SK-N-SH (cell line): ENCODE data around the gene DPF3. TPM values are rescaled to one million over a fixed set of nuclear protein-coding genes. Genes with fewer than 3 reads are reported as not detected.

ENCODE experiments used
- CTCF ChIA-PET: fragments of 300-600, 350-600 bp; formaldehyde crosslinking; extraction: SDS; loops from one replicate; lab custom pipeline; 2021; lab: Yijun Ruan, JAX
- POLR2A ChIA-PET: fragments of 350-600 bp; sonication (Branson Sonifier 250); formaldehyde crosslinking; extraction: SDS; loops from one replicate; lab custom pipeline; 2020; ENCODE audit warnings: antibody characterized with exemption, inconsistent platforms; lab: Yijun Ruan, JAX
- DNase-seq: peaks from one replicate; pipeline ENCODE4 v3.0.0; 2012
- H2AFZ ChIP-seq: fragments of 200-600 bp; sonication (generic); 2 replicates; pipeline ENCODE4 v1.8.1; 2016; ENCODE audit warnings: antibody characterized with exemption, mild to moderate bottlenecking, low read depth
- H3F3A ChIP-seq: fragments of 200-600 bp; sonication (generic); replicated peaks from 2 replicates; pipeline ENCODE3; 2016; ENCODE audit warnings: antibody characterized with exemption, mild to moderate bottlenecking; ENCODE audit not compliant: insufficient read depth
- H3K27ac ChIP-seq, 2 experiments: fragments of 200-500 bp in 1 of 2; fragments of 200-600 bp in 1 of 2; sonication (Bioruptor generic) in 1 of 2; sonication (generic), shearing (Covaris generic) in 1 of 2; 2 replicates each; pipeline versions ENCODE4 v1.5.1 to v1.6.1; 2014 to 2016; ENCODE audit warnings: low read depth in 2 of 2, inconsistent platforms in 1 of 2, low read length in 1 of 2, mild to moderate bottlenecking in 1 of 2, mixed read lengths in 1 of 2
- H3K27me3 ChIP-seq: fragments of 200-600 bp; sonication (generic), shearing (Covaris generic); 2 replicates; pipeline ENCODE4 v1.6.1; 2016; ENCODE audit warnings: mixed run types; ENCODE audit not compliant: insufficient read depth
- H3K36me3 ChIP-seq, 2 experiments: fragments of 200-500 bp in 1 of 2; fragments of 200-600 bp in 1 of 2; sonication (Bioruptor generic) in 1 of 2; sonication (generic) in 1 of 2; replicated peaks in 1 of 2; 2 replicates each; pipeline versions ENCODE3 to v1.5.1; 2014 to 2016; ENCODE audit warnings: low read length in 1 of 2, mild to moderate bottlenecking in 1 of 2; ENCODE audit not compliant: insufficient read depth in 2 of 2, control insufficient read depth in 1 of 2
- H3K4me1 ChIP-seq, 2 experiments: fragments of 200-500 bp in 1 of 2; fragments of 200-600 bp in 1 of 2; sonication (Bioruptor generic) in 1 of 2; sonication (generic), shearing (Covaris generic) in 1 of 2; 2 replicates each; pipeline versions ENCODE4 v1.5.1 to v1.6.1; 2014 to 2016; ENCODE audit warnings: low read depth in 1 of 2, low read length in 1 of 2, mixed run types in 1 of 2; ENCODE audit not compliant: insufficient read depth in 2 of 2, control insufficient read depth in 1 of 2
- H3K4me2 ChIP-seq: fragments of 200-600 bp; sonication (generic), shearing (Covaris generic); 2 replicates; pipeline ENCODE4 v1.6.1; 2017; ENCODE audit warnings: mixed run types
- H3K4me3 ChIP-seq, 2 experiments: fragments of 200-500 bp in 1 of 2; fragments of 200-600 bp in 1 of 2; sonication (Bioruptor generic) in 1 of 2; sonication (generic), shearing (Covaris generic) in 1 of 2; 2 replicates each; pipeline versions ENCODE4 v1.5.1 to v1.8.1; 2014 to 2016; ENCODE audit warnings: low read depth in 2 of 2, inconsistent platforms in 1 of 2, low read length in 1 of 2, mild to moderate bottlenecking in 1 of 2, mixed read lengths in 1 of 2, moderate library complexity in 1 of 2
- H3K79me2 ChIP-seq: fragments of 200-600 bp; sonication (generic); 2 replicates; pipeline ENCODE4 v1.8.1; 2017; ENCODE audit warnings: mild to moderate bottlenecking; ENCODE audit not compliant: insufficient read depth
- H3K9ac ChIP-seq: fragments of 200-600 bp; sonication (generic); 2 replicates; pipeline ENCODE4 v1.6.1; 2017; ENCODE audit warnings: mixed run types
- H3K9me2 ChIP-seq: fragments of 200-600 bp; sonication (generic); 2 replicates; pipeline ENCODE4 v1.6.1; 2017; ENCODE audit warnings: mixed run types
- H3K9me3 ChIP-seq: fragments of 200-600 bp; sonication (generic); 2 replicates; pipeline ENCODE4 v1.6.1; 2017; ENCODE audit warnings: mixed run types, mild to moderate bottlenecking, moderate library complexity
- H4K20me1 ChIP-seq: fragments of 200-600 bp; sonication (generic); 2 replicates; pipeline ENCODE4 v1.6.1; 2017; ENCODE audit warnings: mild to moderate bottlenecking, mixed run types; ENCODE audit not compliant: insufficient read depth
- CTCF ChIP-seq: fragments of 200-600 bp; sonication (generic); IDR thresholded peaks from 2 replicates; pipeline ENCODE4 v1.6.1; 2017; ENCODE audit warnings: antibody characterized with exemption, mild to moderate bottlenecking, moderate library complexity
- ELF1 ChIP-seq: IDR thresholded peaks from 2 replicates; pipeline ENCODE4 v1.4.0; 2012
- FOSL2 ChIP-seq: IDR thresholded peaks from 2 replicates; pipeline ENCODE4 v1.4.0; 2012; ENCODE audit warnings: low read depth, mild to moderate bottlenecking, moderate library complexity, borderline replicate concordance
- FOXM1 ChIP-seq: IDR thresholded peaks from 2 replicates; pipeline ENCODE4 v1.4.0; 2012; ENCODE audit warnings: low read depth, mild to moderate bottlenecking
- GATA2 ChIP-seq: sonication (generic); formaldehyde crosslinking; IDR thresholded peaks from 2 replicates; pipeline ENCODE4 v1.5.0; 2020; ENCODE audit warnings: mild to moderate bottlenecking, missing genetic modification reagents
- JUND ChIP-seq: IDR thresholded peaks from 2 replicates; pipeline ENCODE4 v1.4.0; 2012
- RAD21 ChIP-seq: IDR thresholded peaks from 2 replicates; pipeline ENCODE4 v1.6.1; 2012; ENCODE audit warnings: mild to moderate bottlenecking, low read length
- RCOR1 ChIP-seq: fragments of 150-350 bp; IDR thresholded peaks from 2 replicates; pipeline ENCODE4 v1.6.1; 2017; ENCODE audit warnings: antibody characterized with exemption, low read length
- REST ChIP-seq: IDR thresholded peaks from 2 replicates; pipeline ENCODE4 v1.6.1; 2012; ENCODE audit warnings: mild to moderate bottlenecking, low read depth, low read length, moderate library complexity
- RFX5 ChIP-seq: IDR thresholded peaks from 2 replicates; pipeline ENCODE4 v1.6.1; 2012; ENCODE audit warnings: mild to moderate bottlenecking, improper control_type of control experiment, low read length
- RXRA ChIP-seq: IDR thresholded peaks from 2 replicates; pipeline ENCODE4 v1.4.0; 2012; ENCODE audit warnings: low read depth, mild to moderate bottlenecking, borderline replicate concordance
- USF1 ChIP-seq: IDR thresholded peaks from 2 replicates; pipeline ENCODE4 v1.4.0; 2012; ENCODE audit warnings: low read depth, borderline replicate concordance
- YY1 ChIP-seq: IDR thresholded peaks from 2 replicates; pipeline ENCODE4 v1.4.0; 2012; ENCODE audit warnings: low read depth, mild to moderate bottlenecking
- WGBS: methylation state at CpG from one replicate; pipeline ENCODE4 v1.1.6; 2017; ENCODE audit warnings: low lambda C conversion rate; 5-methylcytosine and 5-hydroxymethylcytosine counted together
- polyA plus RNA-seq, 3 experiments: library from polyadenylated mRNA; depleted of rRNA; stranded (reverse); fragments of >200 nt; gene quantifications; 2 replicates each; pipeline ENCODE4 v1.2.3, GENCODE V29; 2012

Gene DPF3
- polyA plus RNA-seq, 1 of the 3 experiments (the other 2 are of a cell fraction), result 2.8 TPM

DNA sequence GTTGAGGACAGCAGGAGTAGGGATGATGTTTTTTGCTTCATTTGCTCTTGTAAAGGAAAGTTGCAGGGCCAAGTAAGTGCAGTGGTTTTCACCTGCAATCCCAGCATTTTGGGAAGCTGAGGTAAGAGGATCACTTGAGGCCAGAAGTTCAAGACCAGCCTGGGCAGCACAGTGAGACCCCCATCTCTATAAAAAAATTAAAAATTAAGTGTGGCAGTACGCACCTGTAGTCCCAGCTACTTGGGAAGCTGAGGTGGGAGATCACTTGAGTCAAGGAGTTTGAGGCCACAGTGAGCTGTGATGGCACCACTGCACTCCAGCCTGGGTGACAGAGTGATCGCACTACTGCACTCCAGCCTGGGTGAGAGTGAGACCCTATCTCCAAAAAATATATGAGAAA, 10.8 kb downstream of the DPF3 start:
- CTCF ChIA-PET, result interaction anchor here (1.0 to 2.3 kb wide), 3 partner anchors 9 to 49 kb away, joined by 3 to 5 read pairs (median 4); partner anchors contain the start of gene DPF3
- no peaks in the 10 kb centered on the region for H3K9me3 ChIP-seq
- no peak overlapping the region for H3K4me2 ChIP-seq
- WGBS, result 68% methylated on average over 2 of the region's 2 CpGs
- no peaks in the 10 kb centered on the region for H3K27me3 ChIP-seq
- no peak overlapping the region for H3K4me3 ChIP-seq
- DNase-seq, result no peak
- no peak overlapping the region for H3K9ac ChIP-seq
- no peaks in the 10 kb centered on the region for H3K9me2 ChIP-seq
- H3K27ac ChIP-seq, result no peak overlapping the region
- POLR2A ChIA-PET, result no interaction called here
- H3K79me2 ChIP-seq, result no peaks in the 10 kb centered on the region
- no peaks in the 10 kb centered on the region for H3F3A ChIP-seq
- H4K20me1 ChIP-seq, result no peaks in the 10 kb centered on the region
- no peaks in the 10 kb centered on the region; a peak in 2 of 4 replicates for H3K4me1 ChIP-seq
- TF ChIP-seq GATA2, result no peak
- TF ChIP-seq RXRA, result no peak
- TF ChIP-seq FOSL2, result no peak
- TF ChIP-seq JUND, result no peak
- no peak for TF ChIP-seq FOXM1
- no peak for TF ChIP-seq ELF1
- no peak for TF ChIP-seq RAD21
- TF ChIP-seq, all 33 proteins: peak for 0
- Histone ChIP-seq H3K36me3 (no peaks in the 10 kb centered on the region), H2AFZ (no peak overlapping the region)

- WGBS, result 85% methylated on average over 7 of the region's 7 CpGs
- no peaks in the 10 kb centered on the region for H3K79me2 ChIP-seq
- no peak for TF ChIP-seq CTCF
Measured at GRCh38 chr14:72882463-72882862, 11.4 kb downstream of the DPF3 start.

DNA sequence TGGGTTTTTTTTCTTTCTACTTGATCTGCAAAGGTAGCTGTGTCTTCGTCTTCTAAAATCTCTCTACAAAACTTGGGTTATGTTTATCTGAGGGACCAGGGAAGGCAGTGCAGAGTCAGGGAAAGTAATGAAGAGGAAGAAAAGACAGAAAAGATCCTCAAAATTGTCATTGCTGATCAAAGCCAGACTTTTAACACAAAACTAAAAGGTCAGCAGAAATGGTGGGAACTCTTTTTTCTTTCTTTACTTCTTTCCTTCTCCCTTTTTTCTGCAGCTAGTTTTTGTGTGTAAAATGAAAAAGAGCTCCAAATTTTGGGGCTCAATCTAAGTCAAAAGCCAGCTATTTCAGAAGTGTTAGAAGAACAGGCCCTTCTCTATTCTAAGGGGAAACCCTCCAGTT, 11.9 kb downstream of the DPF3 start:
- Histone ChIP-seq H3K9ac (no peak overlapping the region), H2AFZ (no peak overlapping the region), H3K79me2 (no peaks in the 10 kb centered on the region), H3K27me3 (no peaks in the 10 kb centered on the region), H3K4me3 (no peak overlapping the region), H3K36me3 (no peaks in the 10 kb centered on the region), H3F3A (no peaks in the 10 kb centered on the region), H3K27ac (no peak overlapping the region), H3K4me1 (no peaks in the 10 kb centered on the region; a peak in 2 of 4 replicates), H3K4me2 (no peak overlapping the region), H3K9me2 (no peaks in the 10 kb centered on the region), H3K9me3 (no peaks in the 10 kb centered on the region), H4K20me1 (no peaks in the 10 kb centered on the region)
- DNase-seq, result no peak
- 60% methylated on average over 1 of the region's 1 CpG for WGBS
- ChIA-PET CTCF (interaction anchor here (1.3 kb wide), 1 partner anchor 22 kb away, joined by 7 read pairs; no protein-coding TSS in a partner anchor), POLR2A (interaction anchor here (1.1 kb wide), 1 partner anchor 10 kb away, joined by 3 read pairs; no protein-coding TSS in a partner anchor)
- TF ChIP-seq RCOR1, result no peak
- TF ChIP-seq REST, result no peak
- no peak for TF ChIP-seq USF1
- no peak for TF ChIP-seq YY1
- TF ChIP-seq ELF1, result no peak
- TF ChIP-seq RFX5, result no peak
- TF ChIP-seq CTCF, result no peak

More at GRCh38 chr14:72882463-72882862, 11.4 kb downstream of the DPF3 start:
- Histone ChIP-seq H3K9me3 (no peaks in the 10 kb centered on the region), H3K9ac (no peak overlapping the region), H3K27me3 (no peaks in the 10 kb centered on the region), H3K9me2 (no peaks in the 10 kb centered on the region), H2AFZ (no peak overlapping the region), H3K27ac (no peak overlapping the region), H3K4me2 (no peak overlapping the region), H3K4me1 (no peaks in the 10 kb centered on the region; a peak in 2 of 4 replicates), H3K4me3 (no peak overlapping the region), H3F3A (no peaks in the 10 kb centered on the region), H3K36me3 (no peaks in the 10 kb centered on the region), H4K20me1 (no peaks in the 10 kb centered on the region)
- POLR2A ChIA-PET, result no interaction called here
- CTCF ChIA-PET, result interaction anchor here (1.0 to 2.3 kb wide), 3 partner anchors 11 to 50 kb away, joined by 3 to 7 read pairs (median 5); partner anchors contain the start of gene DPF3
- no peak for DNase-seq
